IMR-90 (cell line): ENCODE results near the gene AOX1. TPM values are rescaled to one million over a fixed set of nuclear protein-coding genes. Genes with fewer than 3 reads are reported as not detected.

ENCODE experiments used
- ATAC-seq: fragments of 200-7000 bp; cut with Tn5 transposase; 2 replicates; pipeline ENCODE4 v1.9.1; 2020; ENCODE audit warnings: low read depth, mild to moderate bottlenecking, moderate library complexity
- BruUV-seq: library from RNA; stranded (reverse); fragments of 400-500 nt; replicated peaks from 2 replicates; lab custom pipeline; 2021; lab: Mats Ljungman, UMichigan
- CTCF ChIA-PET: fragments of 300-600 bp; formaldehyde crosslinking; extraction: SDS; loops from one replicate; lab custom pipeline; 2021; ENCODE audit warnings: antibody characterized with exemption; lab: Yijun Ruan, JAX
- POLR2A ChIA-PET: fragments of 300-600 bp; sonication (Branson Sonifier 250); formaldehyde crosslinking; loops from one replicate; lab custom pipeline; 2022; ENCODE audit warnings: antibody characterized with exemption; ENCODE audit not compliant: unreplicated experiment; lab: Charles Lee
- DNase-seq: peaks from one replicate; pipeline ENCODE4 v3.0.0; 2013
- H2AFZ ChIP-seq: replicated peaks from 2 replicates; pipeline ENCODE3; 2013; ENCODE audit warnings: low read length, mild to moderate bottlenecking; ENCODE audit not compliant: poor library complexity
- H2AK5ac ChIP-seq: 2 replicates; pipeline ENCODE4 v1.6.1; 2013; ENCODE audit warnings: low read depth, low read length, inconsistent platforms
- H2AK9ac ChIP-seq: replicated peaks from 2 replicates; pipeline ENCODE3; 2013; ENCODE audit warnings: mild to moderate bottlenecking, low read depth, low read length, moderate library complexity; ENCODE audit not compliant: poor library complexity
- H2BK120ac ChIP-seq: 2 replicates; pipeline ENCODE4 v1.6.1; 2013; ENCODE audit warnings: low read depth, low read length, inconsistent platforms
- H2BK15ac ChIP-seq: 3 replicates; pipeline ENCODE4 v1.6.1; 2013; ENCODE audit warnings: low read depth, low read length, inconsistent platforms
- H2BK20ac ChIP-seq: 2 replicates; pipeline ENCODE4 v1.6.1; 2013; ENCODE audit warnings: low read depth, mild to moderate bottlenecking, inconsistent platforms, low read length, moderate library complexity
- H2BK5ac ChIP-seq: 2 replicates; pipeline ENCODE4 v1.6.1; 2013; ENCODE audit warnings: mild to moderate bottlenecking, low read depth, low read length, inconsistent platforms; ENCODE audit not compliant: poor library complexity, severe bottlenecking
- H3K14ac ChIP-seq: replicated peaks from 2 replicates; pipeline ENCODE4 v1.6.1; 2013; ENCODE audit warnings: low read depth, low read length, inconsistent platforms
- H3K18ac ChIP-seq: 2 replicates; pipeline ENCODE4 v1.6.1; 2013; ENCODE audit warnings: low read depth, low read length, control low read depth
- H3K23ac ChIP-seq: 2 replicates; pipeline ENCODE4 v1.6.1; 2013; ENCODE audit warnings: low read depth, low read length, inconsistent platforms
- H3K27ac ChIP-seq: 2 replicates; pipeline ENCODE4 v1.5.1; 2013; ENCODE audit warnings: mild to moderate bottlenecking, control low read depth, low read length; ENCODE audit not compliant: insufficient read depth
- H3K27me3 ChIP-seq: 2 replicates; pipeline ENCODE4 v1.6.1; 2013; ENCODE audit warnings: low read length; ENCODE audit not compliant: control insufficient read depth, insufficient read depth
- H3K36me3 ChIP-seq: 2 replicates; pipeline ENCODE4 v1.6.1; 2013; ENCODE audit warnings: low read length, mixed read lengths; ENCODE audit not compliant: control insufficient read depth, insufficient read depth
- H3K4ac ChIP-seq: 2 replicates; pipeline ENCODE4 v1.6.1; 2013; ENCODE audit warnings: low read depth, low read length, inconsistent platforms
- H3K4me1 ChIP-seq: 2 replicates; pipeline ENCODE4 v1.6.1; 2013; ENCODE audit warnings: low read length, mixed read lengths; ENCODE audit not compliant: control insufficient read depth, insufficient read depth
- H3K4me2 ChIP-seq: 2 replicates; pipeline ENCODE4 v1.6.1; 2013; ENCODE audit warnings: low read depth, mild to moderate bottlenecking, control low read depth, low read length, moderate library complexity
- H3K4me3 ChIP-seq: 2 replicates; pipeline ENCODE4 v1.5.1; 2013; ENCODE audit warnings: low read depth, mild to moderate bottlenecking, control low read depth, low read length, moderate library complexity; ENCODE audit not compliant: insufficient read depth
- H3K56ac ChIP-seq: 2 replicates; pipeline ENCODE4 v1.6.1; 2013; ENCODE audit warnings: low read length, inconsistent platforms; ENCODE audit not compliant: insufficient read depth; ENCODE audit errors: extremely low read depth
- H3K79me1 ChIP-seq, 2 experiments: 2 replicates each; pipeline ENCODE4 v1.6.1; 2013; ENCODE audit warnings: low read length in 2 of 2, inconsistent platforms in 1 of 2, low read depth in 1 of 2
- H3K9ac ChIP-seq: 2 replicates; pipeline ENCODE4 v1.6.1; 2013; ENCODE audit warnings: low read depth, low read length, control low read depth
- H3K9me1 ChIP-seq: 2 replicates; pipeline ENCODE4 v1.6.1; 2013; ENCODE audit warnings: low read length, inconsistent platforms; ENCODE audit not compliant: insufficient read depth
- H3K9me3 ChIP-seq: 2 replicates; pipeline ENCODE4 v1.6.1; 2013; ENCODE audit warnings: low read length; ENCODE audit not compliant: control insufficient read depth, insufficient read depth
- H4K20me1 ChIP-seq: 2 replicates; pipeline ENCODE4 v1.6.1; 2013; ENCODE audit warnings: low read length, inconsistent platforms; ENCODE audit not compliant: insufficient read depth
- H4K5ac ChIP-seq: 2 replicates; pipeline ENCODE4 v1.6.1; 2013; ENCODE audit warnings: mild to moderate bottlenecking, low read depth, low read length, control low read depth
- H4K8ac ChIP-seq, 2 experiments: 2 replicates each; pipeline ENCODE4 v1.6.1; 2013; ENCODE audit warnings: low read depth in 2 of 2, low read length in 2 of 2, control low read depth in 1 of 2, inconsistent platforms in 1 of 2
- H4K91ac ChIP-seq: 2 replicates; pipeline ENCODE4 v1.6.1; 2013; ENCODE audit warnings: low read depth, low read length, inconsistent platforms; ENCODE audit not compliant: insufficient read depth
- CEBPB ChIP-seq: IDR thresholded peaks from 2 replicates; pipeline ENCODE4 v1.6.1; 2012; ENCODE audit warnings: low read depth, low read length, improper control_type of control experiment
- MAFK ChIP-seq: IDR thresholded peaks from 2 replicates; pipeline ENCODE4 v1.6.1; 2012; ENCODE audit warnings: low read depth, low read length, improper control_type of control experiment
- POLR2A ChIP-seq: IDR thresholded peaks from 2 replicates; pipeline ENCODE4 v1.6.1; 2012; ENCODE audit warnings: mild to moderate bottlenecking, low read depth, low read length
- RAD21 ChIP-seq: IDR thresholded peaks from 2 replicates; pipeline ENCODE4 v1.6.1; 2012; ENCODE audit warnings: low read length, improper control_type of control experiment
- WGBS, 2 experiments: methylation state at CpG; one replicate each; pipeline versions ENCODE4 v1.1.5 to v1.1.7; 2013; ENCODE audit warnings: missing lambda C conversion rate in 2 of 2; ENCODE audit not compliant: insufficient read length in 1 of 2; ENCODE audit errors: extremely low coverage in 2 of 2; 5-methylcytosine and 5-hydroxymethylcytosine counted together
- dilution Hi-C: fragments of 300-500 bp; cut with HindIII; formaldehyde crosslinking; loops from one replicate; pipeline ENCODE4 v1.14.3; 2018; ENCODE audit warnings: low sequenced_read_pairs; ENCODE audit not compliant: unreplicated experiment
- in situ Hi-C: fragments of 300-500 bp; cut with MboI; formaldehyde crosslinking; loops from 3 replicates; pipeline ENCODE4 v1.14.3; 2019; ENCODE audit warnings: low sequenced_read_pairs, inconsistent platforms, mixed read lengths
- intact Hi-C: fragments of 100-400 bp; cut with micrococcal nuclease; formaldehyde crosslinking; loops from 2 replicates; pipeline ENCODE4 v1.10.0; 2022
- polyA plus RNA-seq, 3 experiments: library from polyadenylated mRNA; depleted of rRNA; stranded (reverse); fragments of >200 nt; gene quantifications; 2 replicates each; pipeline ENCODE4 v1.2.3, GENCODE V29; 2012; ENCODE audit warnings: low replicate concordance in 1 of 3
- total RNA-seq: library from RNA; depleted of rRNA; stranded (reverse); fragments of >200 nt; gene quantifications from 2 replicates; pipeline ENCODE4 v1.2.3, GENCODE V29; 2012
- TF ChIP-seq, protein P1 (sequence below): conservative IDR thresholded peaks from 2 replicates; pipeline ENCODE4 v1.5.1; 2012; ENCODE audit warnings: mild to moderate bottlenecking, low read depth, low read length, improper control_type of control experiment

The AOX1 gene
- total and polyA plus RNA-seq, 2 of the 4 experiments (the other 2 are of a cell fraction) = 21.7 to 59.9 TPM

DNA sequence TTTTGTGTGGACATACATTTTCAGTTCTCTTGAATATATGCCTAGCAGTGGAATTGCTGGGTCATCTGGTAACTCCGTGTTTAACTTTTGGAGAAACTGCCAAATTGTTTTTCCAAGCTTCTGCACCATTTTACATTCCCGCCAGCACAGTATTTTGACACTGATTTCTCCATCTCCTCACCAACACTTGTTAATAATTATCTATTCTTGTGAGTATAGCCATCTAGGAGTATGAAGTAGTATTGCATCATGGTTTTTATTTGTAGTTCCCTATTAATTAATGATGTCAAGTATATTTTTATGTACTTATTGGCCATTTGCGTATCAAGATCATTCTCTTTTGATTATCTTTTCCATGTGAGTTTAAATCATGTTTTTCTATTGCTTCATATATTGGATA, 17.9 kb upstream of the AOX1 start:
- Histone ChIP-seq H4K5ac (no peak overlapping the region), H3K79me1 (peaks cover 3 to 19% of the 10 kb centered on the region in 2 experiments; a peak in 3 of 4 replicates), H3K4ac (no peak overlapping the region), H3K9me1 (no peaks in the 10 kb centered on the region), H3K14ac (no peak overlapping the region), H2BK5ac (no peak overlapping the region), H2BK15ac (no peak overlapping the region), H2BK20ac (no peak overlapping the region), H4K91ac (no peak overlapping the region), H3K4me1 (no peaks in the 10 kb centered on the region), H4K8ac (no peak overlapping the region), H3K4me2 (no peak overlapping the region), H3K9ac (no peak overlapping the region), H3K36me3 (no peaks in the 10 kb centered on the region), H2AFZ (no peak overlapping the region), H2BK120ac (no peak overlapping the region), H2AK9ac (no peak overlapping the region), H3K4me3 (no peak overlapping the region), H2AK5ac (no peak overlapping the region), H3K23ac (no peak overlapping the region), H3K27ac (no peak overlapping the region), H4K20me1 (no peaks in the 10 kb centered on the region), H3K56ac (no peak overlapping the region), H3K9me3 (no peaks in the 10 kb centered on the region), H3K18ac (no peak overlapping the region), H3K27me3 (no peaks in the 10 kb centered on the region)
- TF ChIP-seq, protein P1, sequence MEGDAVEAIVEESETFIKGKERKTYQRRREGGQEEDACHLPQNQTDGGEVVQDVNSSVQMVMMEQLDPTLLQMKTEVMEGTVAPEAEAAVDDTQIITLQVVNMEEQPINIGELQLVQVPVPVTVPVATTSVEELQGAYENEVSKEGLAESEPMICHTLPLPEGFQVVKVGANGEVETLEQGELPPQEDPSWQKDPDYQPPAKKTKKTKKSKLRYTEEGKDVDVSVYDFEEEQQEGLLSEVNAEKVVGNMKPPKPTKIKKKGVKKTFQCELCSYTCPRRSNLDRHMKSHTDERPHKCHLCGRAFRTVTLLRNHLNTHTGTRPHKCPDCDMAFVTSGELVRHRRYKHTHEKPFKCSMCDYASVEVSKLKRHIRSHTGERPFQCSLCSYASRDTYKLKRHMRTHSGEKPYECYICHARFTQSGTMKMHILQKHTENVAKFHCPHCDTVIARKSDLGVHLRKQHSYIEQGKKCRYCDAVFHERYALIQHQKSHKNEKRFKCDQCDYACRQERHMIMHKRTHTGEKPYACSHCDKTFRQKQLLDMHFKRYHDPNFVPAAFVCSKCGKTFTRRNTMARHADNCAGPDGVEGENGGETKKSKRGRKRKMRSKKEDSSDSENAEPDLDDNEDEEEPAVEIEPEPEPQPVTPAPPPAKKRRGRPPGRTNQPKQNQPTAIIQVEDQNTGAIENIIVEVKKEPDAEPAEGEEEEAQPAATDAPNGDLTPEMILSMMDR = no peak
- no peak for TF ChIP-seq MAFK
- no peak for TF ChIP-seq RAD21
- 0 out of 2 replicates have a peak, but pooled peaks have one; percentile 30 for TF ChIP-seq CEBPB
- no peak for TF ChIP-seq POLR2A
- BruUV-seq = no TSS peak
- dilution Hi-C loops (no loop called here), intact Hi-C loops (no loop called here), in situ Hi-C loops (no loop called here)
- DNase-seq (no peak), ATAC-seq (no peak)
- no CpG with 5 or more reads among the region's 3 CpGs for WGBS, 2 experiments
- CTCF ChIA-PET = no interaction called here
- POLR2A ChIA-PET = no interaction called here
